ENCODE data around the gene CCNL1. TPM values are rescaled to one million over a fixed set of nuclear protein-coding genes. Genes with fewer than 3 reads are reported as not detected.

Gene CCNL1
- total and polyA plus RNA-seq, 2 of the 8 experiments (the other 6 are each of a cell fraction or from before 2014, with no cell fraction given) = 64.5 to 68.6 TPM

GRCh38 chr3:157172746-157173145, 12.8 kb upstream of the CCNL1 start:
- DNase-seq (ENCODE audit: low read depth in 1 of 2, low spot score in 2 of 2) (no peak), FAIRE-seq (no peak)
- Histone ChIP-seq H4K5ac (ENCODE audit: insufficient read length, low read depth, low read length) (no peak overlapping the region), H3K4me2 (ENCODE audit: insufficient read depth in 1 of 2, low read depth in 2 of 2, low read length in 2 of 2) (no peak overlapping the region), H2BK5ac (ENCODE audit: low read depth, low read length) (no peak overlapping the region), H3K27me3 (replicated peaks in 1 of 4; ENCODE audit: control insufficient read depth in 3 of 4, extremely low read depth in 1 of 4, insufficient read depth in 3 of 4, low read length in 3 of 4) (no peaks in the 10 kb centered on the region), H3K27ac (ENCODE audit: low read depth, low read length) (no peak overlapping the region), H3K4me3 (ENCODE audit: extremely low read depth in 1 of 4, insufficient read depth in 2 of 4, low read depth in 3 of 4, low read length in 4 of 4) (no peak overlapping the region), H3K4ac (replicated peaks; ENCODE audit: insufficient read length, low read depth, low read length) (no peak overlapping the region), H3K36me3 (ENCODE audit: control insufficient read depth in 2 of 4, insufficient read depth in 4 of 4, low read length in 3 of 4) (peaks cover 0 to 4% (median 0%) of the 10 kb centered on the region in 4 experiments; a peak in 1 of 8 replicates), H4K20me1 (replicated peaks in 1 of 2; ENCODE audit: control insufficient read depth in 1 of 2, insufficient read depth in 2 of 2, low read length in 2 of 2) (no peaks in the 10 kb centered on the region), H2AK5ac (ENCODE audit: low read depth, low read length) (no peak overlapping the region), H3K4me1 (replicated peaks in 1 of 4; ENCODE audit: control insufficient read depth in 3 of 4, insufficient read depth in 4 of 4, low read length in 3 of 4) (peaks cover 0 to 3% (median 0%) of the 10 kb centered on the region in 4 experiments; a peak in 1 of 7 replicates), H2AFZ (ENCODE audit: low read length) (no peak overlapping the region), H2BK20ac (ENCODE audit: low read length) (no peak overlapping the region), H3K9me3 (ENCODE audit: insufficient read depth in 2 of 2, low read depth in 1 of 2, low read length in 1 of 2) (peaks cover 0 to 4% of the 10 kb centered on the region in 2 experiments; a peak in 1 of 4 replicates), H3K23ac (ENCODE audit: insufficient read length) (no peak overlapping the region), H3K79me1 (ENCODE audit: low read depth, low read length) (no peaks in the 10 kb centered on the region), H3K23me2 (ENCODE audit: low read depth, low read length) (peaks cover 7% of the 10 kb centered on the region), H4K91ac (replicated peaks; ENCODE audit: insufficient read length, low read length) (no peak overlapping the region), H2BK120ac (replicated peaks; ENCODE audit: low read depth, low read length) (no peak overlapping the region), H2BK15ac (ENCODE audit: low read length) (no peak overlapping the region), H3K56ac (replicated peaks; ENCODE audit: insufficient read length, low read depth, low read length) (no peak overlapping the region), H3K18ac (ENCODE audit: extremely low read depth, low read length) (no peak overlapping the region), H3K9ac (replicated peaks in 1 of 4; ENCODE audit: extremely low read depth in 1 of 4, low read depth in 3 of 4, low read length in 3 of 4) (no peak overlapping the region), H2BK12ac (ENCODE audit: low read depth, low read length) (no peak overlapping the region), H3K79me2 (ENCODE audit: control insufficient read depth in 1 of 2, insufficient read depth in 2 of 2, low read length in 2 of 2) (peaks cover 0 to 14% of the 10 kb centered on the region in 2 experiments; a peak in 2 of 4 replicates), H4K8ac (ENCODE audit: extremely low read depth, insufficient read depth, low read length) (no peak overlapping the region), H3K14ac (ENCODE audit: insufficient read length) (no peak overlapping the region)
- ChIA-PET POLR2A (ENCODE audit: partially characterized antibody) (interaction anchor here (7.3 kb wide), 1 partner anchor 11 kb away, joined by 245 read pairs; the partner anchor contains the start of gene CCNL1), CTCF (ENCODE audit: partially characterized antibody) (interaction anchor here (1.4 to 5.9 kb wide), 3 partner anchors 11 to 84 kb away, joined by 3 to 80 read pairs (median 27); partner anchors contain the start of gene CCNL1)
- 89% methylated on average over 4 of the region's 4 CpGs; no CpG with 5 or more reads in 1 of the 2 experiments for WGBS, 2 experiments (ENCODE audit: extremely low coverage in 1 of 2, insufficient coverage in 1 of 2, insufficient read length in 1 of 2, insufficient replicate concordance in 2 of 2, low coverage in 1 of 2, low lambda C conversion rate in 2 of 2, missing lambda C conversion rate in 1 of 2)
- TF ChIP-seq E2F6 (IDR thresholded peaks at IDR 0.05) = no peak
- TF ChIP-seq POU5F1 (IDR thresholded peaks at IDR 0.05; ENCODE audit: low read depth, low read length) = no peak
- TF ChIP-seq EZH2 (IDR thresholded peaks at IDR 0.05; ENCODE audit: low read depth, low read length, severe bottlenecking) = no peak
- no peak for TF ChIP-seq TAF7 (optimal IDR thresholded peaks at IDR 0.05; ENCODE audit: borderline replicate concordance, low read depth, low read length)
- no peak for TF ChIP-seq TAF1 (IDR thresholded peaks at IDR 0.05; ENCODE audit: low read depth, low read length)
- TF ChIP-seq NRF1 (IDR thresholded peaks at IDR 0.05; ENCODE audit: low read depth, low read length) = no peak
- no peak for TF ChIP-seq USF2 (IDR thresholded peaks at IDR 0.05; ENCODE audit: low read length)
- no peak for TF ChIP-seq MAFK (IDR thresholded peaks at IDR 0.05; ENCODE audit: low read depth, low read length)
- no peak for TF ChIP-seq POLR2A (IDR thresholded peaks at IDR 0.05; ENCODE audit: control extremely low read depth in 1 of 2, low read depth in 2 of 2, low read length in 2 of 2)
- TF ChIP-seq ASH2L (IDR thresholded peaks at IDR 0.05; ENCODE audit: low read length) = no peak
- no peak for TF ChIP-seq SIN3A (conservative IDR thresholded peaks at IDR 0.05 in 1 of 2, IDR thresholded peaks at IDR 0.05 in 1 of 2; ENCODE audit: low read depth in 1 of 2, low read length in 2 of 2)
- no peak for TF ChIP-seq RAD21 (IDR thresholded peaks at IDR 0.05 in 1 of 2, conservative IDR thresholded peaks at IDR 0.05 in 1 of 2; ENCODE audit: low read depth in 2 of 2, low read length in 2 of 2)
